NCI-H2196 treated with DMSO at 0.1 percent for 48 hours (cell line): Measurements from ENCODE around the gene EEF1A2.

Source experiments
- DNase-seq: peaks from one replicate; lab custom pipeline; 2025; ENCODE audit not compliant: unreplicated experiment; lab: John Stamatoyannopoulos, UW

EEF1A2 gene

DNA sequence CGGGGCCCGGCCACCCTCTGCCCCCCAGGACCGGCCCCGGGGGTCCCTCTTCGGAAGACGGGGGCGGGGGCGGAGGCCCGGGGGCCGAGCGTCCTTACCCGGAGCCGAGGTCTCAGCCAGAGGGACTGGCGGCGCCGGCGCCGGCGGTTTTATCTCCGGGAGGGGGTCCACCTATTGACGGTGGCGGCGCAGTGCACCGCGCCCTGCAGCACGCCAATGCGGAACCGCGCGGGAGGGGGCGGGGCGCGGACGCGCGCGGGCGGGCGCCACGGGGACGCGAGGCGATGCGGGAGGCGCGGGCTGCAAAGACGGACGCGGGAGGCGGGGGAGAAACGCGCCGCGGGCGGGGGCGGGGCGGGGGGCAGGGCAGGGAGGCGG lies at the start of gene EEF1A2:
Gene EEF1A2, minus strand, starts transcription at position 124 of the 378 bp plus-strand sequence. CDS start 1,320 bp downstream, outside the sequence.
- no peak for DNase-seq

DNA sequence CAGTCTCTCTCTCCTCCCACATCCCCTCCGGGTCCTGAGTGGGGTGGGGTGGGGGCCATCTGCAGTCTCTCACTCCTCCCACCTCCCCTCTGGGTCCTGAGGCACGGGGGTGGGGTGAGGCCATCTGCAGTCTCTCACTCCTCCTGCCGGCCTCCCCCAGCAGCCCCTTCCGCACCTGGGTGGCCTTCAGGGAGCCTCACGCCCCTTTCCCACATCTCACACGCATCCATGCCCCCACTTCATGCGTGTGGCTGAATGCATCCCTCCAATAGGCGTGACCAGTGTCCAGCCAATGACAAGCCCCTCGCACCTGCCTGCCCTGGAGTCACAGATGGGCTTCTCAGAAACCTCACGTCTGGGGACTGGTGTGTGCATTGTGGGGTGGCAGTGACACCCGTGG lies 49.7 kb upstream of the EEF1A2 start:
- no peak for DNase-seq

DNA sequence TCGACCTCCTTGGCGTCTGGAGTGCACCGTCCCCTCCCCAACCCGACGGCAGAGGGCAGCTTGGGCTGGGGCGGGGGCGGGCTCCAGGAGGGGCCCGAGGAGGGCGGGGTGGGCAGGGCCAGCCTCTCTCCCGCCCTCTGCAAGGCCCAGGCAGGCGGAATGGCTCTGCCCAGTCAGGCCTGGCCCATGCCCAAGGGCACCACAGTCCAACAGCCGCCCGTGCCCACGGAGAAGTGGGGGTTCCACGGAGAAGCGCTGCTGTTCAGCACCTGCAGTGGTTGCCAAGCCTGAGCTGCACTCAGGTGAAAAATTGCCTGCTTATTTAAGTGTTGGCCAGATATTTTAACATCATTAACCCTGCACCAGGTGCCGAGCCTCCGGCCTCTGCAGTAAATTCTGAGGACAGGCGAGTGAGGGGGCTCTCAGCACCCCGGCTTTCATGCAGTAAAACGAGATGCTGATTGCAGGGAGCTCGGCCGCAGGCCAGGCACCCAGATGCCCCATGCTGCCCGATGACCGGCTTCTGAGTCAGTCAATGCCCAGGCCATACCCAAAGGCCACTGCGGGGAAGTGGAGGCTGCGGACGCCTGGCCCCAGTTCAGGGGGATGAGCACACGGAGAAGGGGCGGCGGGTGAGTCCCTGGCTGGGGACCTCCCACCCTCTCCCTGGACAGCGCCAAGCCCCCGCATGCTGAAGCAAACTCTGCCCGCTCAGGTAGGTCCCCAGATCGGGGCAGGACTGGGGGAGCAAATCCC lies 49.0 kb upstream of the EEF1A2 start, which contains the start of gene SRMS:
Gene SRMS, minus strand, starts transcription at position 25 of the 756 bp plus-strand sequence. CDS start 286 bp downstream, outside the sequence.
- no peak for DNase-seq

DNA sequence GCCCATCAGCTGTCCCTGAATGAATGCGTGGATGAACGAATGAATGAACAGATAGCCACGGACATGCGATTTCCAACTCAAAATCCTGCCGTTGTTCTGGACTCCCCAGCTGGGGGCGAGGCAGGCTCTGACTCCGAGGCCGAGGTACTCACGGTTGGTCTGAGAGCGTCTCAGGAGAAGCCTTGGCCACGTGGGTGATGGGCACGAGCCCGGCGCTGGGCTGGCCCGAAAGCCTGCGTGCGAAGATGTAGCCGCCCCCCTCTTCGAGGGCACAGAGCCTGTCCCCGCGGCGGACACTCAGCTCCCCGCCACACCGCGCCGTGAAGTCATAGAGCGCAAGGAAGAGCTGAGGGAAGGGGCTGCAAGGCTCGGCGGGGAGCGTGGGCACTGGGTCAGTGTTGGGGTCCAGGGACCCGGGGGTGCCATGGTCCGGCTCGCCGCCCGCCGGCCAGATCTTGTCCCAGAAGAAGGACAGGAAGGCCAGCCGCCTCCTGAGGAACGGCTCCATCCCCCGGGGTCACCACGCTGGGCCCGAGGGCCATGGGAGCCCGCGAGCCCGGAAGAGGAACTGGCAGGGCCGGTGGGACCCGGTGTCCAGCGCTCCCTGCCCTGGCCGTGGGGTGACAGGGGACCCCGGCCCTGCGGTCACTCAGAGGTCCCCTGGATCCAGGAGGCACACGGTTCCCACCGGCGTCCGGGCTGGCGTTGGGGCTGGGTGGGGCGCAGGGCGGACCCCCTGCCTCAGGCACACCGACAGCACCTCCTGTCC lies 48.3 kb upstream of the EEF1A2 start:
- DNase-seq: no peak

DNA sequence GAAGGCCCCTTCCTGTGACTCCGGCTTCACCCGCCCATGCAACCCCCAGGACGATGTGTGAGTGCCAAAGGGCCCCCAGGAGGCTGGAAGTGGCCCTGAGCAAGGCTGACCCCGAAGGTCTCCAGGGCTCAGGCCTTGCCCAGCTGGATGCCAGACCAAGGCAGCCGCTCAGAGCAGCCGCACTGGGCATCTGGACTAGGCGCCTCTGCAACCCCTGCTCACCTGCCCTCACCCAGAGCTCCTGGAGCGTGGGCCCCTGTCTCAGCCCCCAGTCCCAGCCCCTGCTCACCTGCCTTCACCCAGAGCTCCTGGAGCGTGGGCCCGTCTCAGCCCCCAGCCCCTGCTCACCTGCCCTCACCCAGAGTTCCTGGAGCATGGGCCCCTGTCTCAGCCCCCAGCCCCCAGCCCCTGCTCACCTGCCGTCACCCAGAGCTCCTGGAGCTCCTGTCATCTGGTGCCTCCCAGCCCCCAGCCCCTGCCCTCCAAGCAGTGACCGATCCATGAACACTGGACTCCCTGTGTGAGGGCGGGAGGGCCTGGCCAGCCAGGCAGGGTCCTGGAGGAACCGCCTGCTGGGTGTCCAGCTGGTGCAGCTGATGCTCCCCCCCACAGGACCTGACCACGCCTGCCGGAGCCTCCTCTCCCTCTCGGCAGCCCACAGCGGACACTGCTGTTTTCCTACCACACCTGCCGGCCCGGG lies 47.5 kb upstream of the EEF1A2 start:
- no peak for DNase-seq

DNA sequence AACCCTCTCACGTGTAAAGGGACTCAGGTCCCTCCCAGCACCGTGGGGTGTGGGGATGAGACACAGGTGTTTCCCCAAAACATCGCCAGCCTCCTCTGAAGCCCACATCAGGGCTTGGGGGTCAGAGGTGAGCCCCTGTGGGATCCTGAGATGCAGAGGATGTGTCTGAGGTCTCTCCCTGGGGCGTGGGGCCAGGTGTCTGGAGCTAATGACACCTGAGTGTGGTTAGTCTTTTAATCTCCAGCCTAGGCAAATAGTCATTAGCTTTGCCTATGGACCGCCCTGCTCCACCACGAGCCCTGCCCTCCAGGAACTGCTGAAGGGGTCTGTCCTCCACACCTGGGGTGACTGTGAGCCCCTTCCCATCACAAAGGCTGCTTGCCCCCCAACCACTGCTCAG lies 46.9 kb upstream of the EEF1A2 start:
- DNase-seq: no peak

DNA sequence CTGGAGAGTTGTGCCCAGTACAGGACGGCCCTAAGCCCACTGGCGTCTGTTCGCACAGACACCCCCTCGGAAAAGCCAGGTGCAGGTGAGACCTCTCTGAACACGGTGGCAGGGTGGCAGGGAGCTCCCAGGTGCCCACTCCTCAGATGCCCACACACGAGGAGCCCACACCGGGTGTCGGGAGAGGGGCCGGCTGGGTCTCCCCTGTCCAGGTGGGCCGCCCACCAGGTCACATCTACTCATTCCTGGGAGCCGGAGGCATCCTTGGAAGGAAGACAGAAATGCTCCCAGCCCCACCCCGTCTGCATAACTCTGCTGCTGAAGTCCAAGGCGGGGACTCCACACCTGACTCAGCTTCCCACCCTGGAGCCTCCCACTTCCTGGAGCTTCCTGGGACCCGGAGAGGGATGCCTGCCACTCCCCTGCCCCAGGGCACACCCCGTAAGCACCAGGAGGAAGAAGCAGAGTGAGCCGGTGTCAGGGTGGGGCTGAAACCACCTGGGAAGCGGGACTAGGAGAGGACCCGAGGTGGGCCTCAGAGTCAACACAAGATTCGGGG lies 46.2 kb upstream of the EEF1A2 start:
- DNase-seq: no peak

DNA sequence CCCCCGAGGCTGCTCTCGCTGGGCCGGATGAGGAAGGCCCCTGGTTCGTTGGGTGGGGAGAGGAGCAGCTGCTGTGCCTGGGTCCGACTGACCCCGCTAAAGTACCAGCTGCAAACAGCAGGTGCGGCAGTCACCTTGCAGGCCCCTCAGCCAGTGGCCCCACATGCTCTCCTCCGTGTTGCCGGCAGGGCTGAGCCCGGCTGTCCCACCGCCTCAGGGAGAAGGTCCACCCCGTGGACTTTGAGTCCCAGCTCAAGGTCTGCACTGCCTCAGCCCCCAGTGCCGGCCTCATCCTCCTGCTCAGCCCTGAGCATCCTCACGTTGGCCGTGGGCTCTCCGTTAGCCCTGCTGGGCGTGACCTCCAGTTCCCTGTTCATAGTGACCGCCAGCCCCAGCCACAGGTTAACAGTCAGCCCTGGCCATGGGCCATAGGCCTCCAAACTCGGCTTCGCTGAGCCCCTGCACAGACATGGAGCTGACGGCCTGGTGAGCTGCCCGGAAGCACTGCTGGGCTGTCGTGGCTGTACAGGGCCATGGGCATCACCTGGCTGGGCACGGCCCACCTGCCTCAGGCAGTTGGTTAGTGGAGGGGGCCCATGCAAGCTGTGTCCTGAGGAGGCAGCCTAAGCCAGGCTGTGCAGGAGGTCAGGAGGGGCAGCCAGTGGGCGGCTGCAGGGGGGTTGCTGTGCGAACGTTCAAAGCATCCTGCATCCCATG lies 45.5 kb upstream of the EEF1A2 start:
- DNase-seq: no peak

DNA sequence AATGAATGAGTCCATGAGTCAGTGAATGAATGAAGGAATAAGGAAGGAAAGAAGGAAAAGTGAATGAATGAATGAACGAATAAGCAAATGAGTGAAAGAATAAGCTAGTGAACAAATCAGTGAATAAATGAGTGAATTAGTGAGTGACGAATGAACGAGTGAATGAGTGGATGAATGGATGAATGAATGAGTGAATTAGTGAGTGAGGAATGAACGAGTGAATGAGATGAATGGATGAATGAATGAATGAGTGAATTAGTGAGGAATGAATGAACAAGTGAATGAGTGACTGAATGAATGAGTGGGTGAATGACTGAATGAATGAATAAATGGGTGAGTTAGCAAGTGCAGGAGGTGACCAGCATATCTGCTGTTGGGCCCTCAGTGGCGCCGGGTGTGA lies 44.9 kb upstream of the EEF1A2 start:
- no peak for DNase-seq

DNA sequence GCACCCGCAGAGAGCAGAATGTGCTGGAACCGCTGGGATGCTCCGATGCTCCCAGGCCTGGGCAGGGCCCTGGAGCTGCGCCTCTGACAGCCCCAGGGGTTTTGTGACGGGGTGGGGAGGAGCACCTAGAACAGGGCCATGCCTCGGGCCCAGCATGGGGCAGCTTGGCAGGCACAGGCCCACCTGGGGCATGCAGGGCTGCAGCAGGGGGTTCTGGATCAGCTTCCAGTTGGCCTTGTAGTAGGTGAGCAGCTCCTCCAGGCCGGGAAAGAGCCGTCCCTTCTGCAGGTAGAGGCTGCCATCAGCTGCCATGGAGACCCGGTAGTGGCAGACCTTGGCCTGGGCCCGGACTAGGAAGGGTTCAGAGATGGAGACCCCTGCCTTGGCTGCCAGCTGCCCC lies 44.2 kb upstream of the EEF1A2 start:
- DNase-seq: no peak

DNA sequence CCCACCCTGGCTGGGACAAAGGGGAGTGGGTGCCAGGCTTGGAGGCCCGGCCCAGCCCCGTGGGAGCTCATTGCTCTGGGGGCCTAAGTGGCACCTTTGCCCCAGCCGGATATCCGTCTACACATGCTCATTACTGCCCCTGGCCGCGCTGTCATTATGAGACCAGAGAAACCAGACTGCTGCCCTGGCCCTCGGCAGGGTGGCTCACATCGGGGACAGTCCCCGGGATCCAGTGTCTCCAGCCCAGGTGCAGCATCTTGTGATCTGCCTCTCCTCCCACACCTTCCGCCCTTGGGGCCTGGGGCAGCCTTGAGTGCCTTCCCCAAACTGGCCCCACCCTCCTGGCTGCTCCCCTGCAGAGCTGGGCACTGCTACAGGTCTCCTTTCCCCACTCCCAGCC lies 43.8 kb upstream of the EEF1A2 start:
- no peak for DNase-seq

DNA sequence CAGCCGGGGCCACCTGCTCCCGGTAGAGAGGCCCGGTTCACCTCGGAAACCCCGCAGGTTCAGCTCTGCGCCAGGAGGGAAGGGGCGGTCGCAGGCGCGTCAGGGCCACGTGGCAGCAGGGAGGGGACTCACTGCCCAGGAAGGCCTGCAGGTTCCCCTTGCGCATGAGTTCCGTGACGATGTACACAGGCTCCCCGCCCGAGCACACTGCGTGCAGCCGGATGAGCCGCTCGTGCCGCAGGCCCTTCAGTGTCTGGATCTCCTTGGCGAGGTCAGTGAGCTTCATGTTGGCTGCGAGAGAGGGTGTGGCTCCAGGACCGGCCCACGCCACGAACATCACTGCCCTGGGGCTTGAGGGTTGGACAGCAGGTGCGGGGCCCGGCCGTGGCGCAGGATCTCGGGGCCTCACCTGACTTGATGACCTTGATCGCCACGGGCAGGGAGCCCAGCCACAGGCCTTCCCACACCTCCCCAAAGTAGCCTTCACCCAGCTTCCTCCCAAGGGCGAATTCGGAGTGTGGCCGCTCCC lies 43.2 kb upstream of the EEF1A2 start:
- no peak for DNase-seq

DNA sequence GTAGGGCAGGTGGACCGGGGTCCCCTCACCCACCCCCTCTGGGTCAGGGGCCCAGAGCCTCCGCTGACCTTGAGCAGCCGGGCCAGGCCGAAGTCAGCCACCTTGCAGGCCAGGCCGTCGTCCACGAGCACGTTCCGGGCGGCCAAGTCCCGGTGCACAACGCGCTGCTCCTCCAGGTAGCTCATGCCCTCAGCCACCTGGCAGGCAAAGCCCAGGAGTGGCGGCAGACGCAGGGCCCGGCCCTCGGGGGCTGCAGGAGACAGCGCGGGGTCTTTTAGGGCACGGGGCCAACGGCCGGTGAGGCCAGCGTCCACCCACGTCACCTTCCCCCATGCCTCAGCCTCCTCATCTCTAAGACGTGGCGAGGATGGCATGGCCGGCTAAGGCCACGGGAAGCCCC lies 42.5 kb upstream of the EEF1A2 start:
- no peak for DNase-seq

DNA sequence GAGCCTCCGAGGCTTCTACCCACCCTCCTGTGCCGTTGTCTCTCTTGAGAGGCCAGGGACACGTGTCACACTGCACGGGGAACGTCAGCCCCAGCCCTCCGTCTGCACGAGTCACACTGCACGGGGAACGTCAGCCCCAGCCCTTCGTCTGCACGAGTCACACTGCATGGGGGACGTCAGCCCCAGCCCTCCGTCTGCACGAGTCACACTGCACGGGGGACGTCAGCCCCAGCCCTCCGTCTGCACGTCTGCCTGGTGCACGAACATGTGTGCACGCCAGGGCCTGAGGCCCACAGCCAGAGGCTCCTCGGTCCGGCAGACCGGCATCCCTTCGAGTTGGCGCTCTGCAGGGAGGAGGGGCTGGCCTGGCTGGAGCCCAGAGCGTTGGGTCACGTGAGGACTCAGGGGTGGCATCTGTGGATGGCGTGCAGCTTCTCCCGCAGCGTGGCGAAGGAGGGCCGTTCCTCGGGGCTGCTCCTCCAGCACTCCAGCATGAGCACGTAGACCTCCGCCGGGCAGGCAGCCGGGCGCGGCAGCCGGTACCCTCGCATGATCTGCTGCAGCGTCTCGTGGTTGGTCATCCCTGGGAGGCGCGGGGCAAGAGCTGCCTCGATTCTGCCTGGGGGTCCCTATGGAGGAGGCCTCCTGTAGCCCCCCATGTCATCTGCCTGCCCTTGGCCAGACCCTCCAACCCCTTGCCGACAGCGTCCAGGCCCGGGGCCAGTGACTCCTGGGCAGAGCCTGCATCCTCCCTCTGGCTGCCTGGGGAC lies 41.7 kb upstream of the EEF1A2 start:
- DNase-seq: no peak

DNA sequence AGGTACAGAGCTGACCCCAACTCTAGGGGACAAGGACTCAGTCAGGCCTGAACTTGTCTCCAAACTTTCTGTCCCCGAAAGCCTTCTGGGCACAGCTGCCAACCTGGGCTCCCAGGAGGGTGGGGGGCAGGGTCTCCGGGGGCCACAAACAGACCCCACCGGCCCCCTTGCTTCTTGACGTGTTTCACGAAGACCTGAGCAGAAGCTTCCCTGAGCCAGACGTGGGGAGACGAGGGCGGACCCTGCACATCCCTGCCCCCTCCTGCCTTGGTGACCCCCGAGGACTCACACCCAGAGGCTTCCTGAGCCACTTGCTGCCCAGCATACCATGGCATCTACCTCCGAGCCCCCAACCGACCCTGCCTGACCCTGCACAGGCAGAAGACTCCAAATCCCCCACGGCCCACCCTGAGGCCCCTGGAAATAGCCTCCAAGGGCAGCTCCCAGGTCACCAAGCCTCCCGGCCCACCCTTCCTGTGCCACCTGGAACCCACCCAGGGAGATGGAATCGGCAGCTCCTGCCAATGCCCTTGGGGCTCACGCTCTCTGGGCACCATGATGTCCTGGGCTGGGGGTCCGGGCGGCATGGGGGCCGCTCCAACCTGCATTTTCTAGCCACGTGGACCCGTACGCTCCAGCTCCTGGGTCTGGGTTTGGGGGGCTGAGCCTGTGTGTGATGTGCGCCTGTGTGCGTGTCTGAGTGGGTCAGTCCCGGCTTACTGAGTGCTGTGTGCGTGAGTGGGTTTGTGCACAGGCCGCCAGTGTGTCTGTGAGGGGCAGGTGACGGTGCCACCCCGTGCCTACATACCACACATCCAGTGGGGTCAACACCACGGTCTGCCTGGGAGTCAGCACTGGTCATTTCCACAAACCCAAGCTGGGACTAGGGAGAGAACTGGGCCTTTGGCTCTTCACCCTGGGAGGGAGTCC lies 40.8 kb upstream of the EEF1A2 start:
- no peak for DNase-seq

DNA sequence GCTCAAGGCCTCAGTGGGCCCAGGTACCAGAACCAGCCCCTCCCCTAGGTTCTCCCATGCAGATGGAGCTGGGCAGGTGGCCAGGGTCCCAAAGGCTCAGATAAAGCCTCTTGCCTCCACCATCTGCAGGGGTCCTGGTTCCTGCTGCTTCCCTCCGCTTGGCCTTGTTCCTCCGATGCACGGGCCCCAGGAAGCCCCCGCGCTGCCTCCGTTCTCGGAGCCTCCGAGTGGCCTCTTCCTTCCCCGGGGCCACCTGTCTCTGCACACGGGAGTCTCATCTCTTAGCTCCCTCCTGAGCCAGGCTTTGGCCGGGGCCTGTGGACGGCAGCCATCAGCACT lies 40.2 kb upstream of the EEF1A2 start:
- no peak for DNase-seq

DNA sequence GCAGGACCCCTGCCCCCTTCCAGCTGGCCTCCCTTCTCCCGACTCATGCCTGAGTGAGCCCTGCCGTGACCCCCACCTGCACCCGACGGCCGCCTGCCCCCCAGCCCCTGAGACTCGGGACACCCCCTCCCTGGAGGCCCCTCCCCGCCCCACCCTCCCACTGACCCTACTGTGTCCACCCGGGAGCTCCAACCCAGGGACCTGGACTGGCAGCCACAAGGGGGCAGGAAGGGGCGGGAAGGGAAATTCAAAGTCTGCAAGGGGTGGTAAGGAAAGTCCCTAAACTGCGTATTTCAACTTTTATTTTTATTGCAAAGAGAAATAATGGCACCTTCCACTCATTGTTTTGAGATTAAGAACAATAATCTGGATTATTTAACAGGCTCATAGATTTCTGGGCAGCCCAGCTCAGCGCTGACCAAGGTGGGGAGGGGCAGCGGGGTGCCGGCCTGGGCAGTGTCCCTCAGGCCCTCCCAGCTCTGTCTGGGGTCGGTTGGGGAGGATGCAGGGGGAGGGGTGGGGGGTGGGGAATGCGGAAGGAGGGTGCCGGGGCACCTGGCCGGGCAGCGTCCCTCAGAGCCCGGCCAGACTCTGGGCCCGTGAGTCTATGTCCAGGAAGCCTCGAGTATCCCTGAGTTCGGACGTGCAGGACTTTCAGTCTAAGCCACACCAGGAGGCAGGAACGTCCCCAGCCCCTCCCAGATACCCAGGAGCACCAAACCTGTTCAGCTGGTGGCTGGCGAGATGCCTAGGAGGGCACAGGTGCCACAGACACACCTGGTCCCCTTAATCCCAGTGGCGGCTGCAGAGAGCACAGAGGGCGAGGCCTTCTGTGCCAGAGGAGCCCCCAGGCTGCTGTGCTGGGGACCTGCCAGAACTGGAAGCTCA lies 39.6 kb upstream of the EEF1A2 start:
- DNase-seq: peak; percentile 67
